ENCODE results near the gene CPNE8.

DNA sequence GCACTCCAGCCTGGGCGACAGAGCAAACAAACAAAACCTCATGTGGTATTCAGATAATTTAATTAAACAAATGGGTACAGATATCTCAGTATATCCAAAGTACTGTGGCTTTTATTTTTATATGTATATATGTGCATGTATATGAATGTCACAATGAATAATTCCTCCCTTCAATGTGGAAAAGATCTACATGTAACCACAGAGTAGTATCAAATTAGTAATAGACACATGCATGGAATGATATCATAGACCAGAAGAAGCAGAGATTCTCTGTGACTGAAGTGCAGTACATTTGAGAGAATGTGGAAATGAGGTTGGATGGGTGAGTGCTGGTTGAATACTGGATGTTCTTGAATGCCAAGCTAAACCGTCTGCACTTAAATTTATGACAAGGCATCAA is 222.9 kb downstream of the CPNE8 start:
- TF ChIP-seq, protein P1, sequence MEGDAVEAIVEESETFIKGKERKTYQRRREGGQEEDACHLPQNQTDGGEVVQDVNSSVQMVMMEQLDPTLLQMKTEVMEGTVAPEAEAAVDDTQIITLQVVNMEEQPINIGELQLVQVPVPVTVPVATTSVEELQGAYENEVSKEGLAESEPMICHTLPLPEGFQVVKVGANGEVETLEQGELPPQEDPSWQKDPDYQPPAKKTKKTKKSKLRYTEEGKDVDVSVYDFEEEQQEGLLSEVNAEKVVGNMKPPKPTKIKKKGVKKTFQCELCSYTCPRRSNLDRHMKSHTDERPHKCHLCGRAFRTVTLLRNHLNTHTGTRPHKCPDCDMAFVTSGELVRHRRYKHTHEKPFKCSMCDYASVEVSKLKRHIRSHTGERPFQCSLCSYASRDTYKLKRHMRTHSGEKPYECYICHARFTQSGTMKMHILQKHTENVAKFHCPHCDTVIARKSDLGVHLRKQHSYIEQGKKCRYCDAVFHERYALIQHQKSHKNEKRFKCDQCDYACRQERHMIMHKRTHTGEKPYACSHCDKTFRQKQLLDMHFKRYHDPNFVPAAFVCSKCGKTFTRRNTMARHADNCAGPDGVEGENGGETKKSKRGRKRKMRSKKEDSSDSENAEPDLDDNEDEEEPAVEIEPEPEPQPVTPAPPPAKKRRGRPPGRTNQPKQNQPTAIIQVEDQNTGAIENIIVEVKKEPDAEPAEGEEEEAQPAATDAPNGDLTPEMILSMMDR (IDR thresholded peaks at IDR 0.05), result no peak
- TF ChIP-seq POLR2A (IDR thresholded peaks at IDR 0.05), result no peak
